HepG2 (cell line): ENCODE measurements around the gene PDK2. TPM values are rescaled to one million over a fixed set of nuclear protein-coding genes. Genes with fewer than 3 reads are reported as not detected.

Source experiments
- ARID2 ChIP-seq: sonication (generic); formaldehyde crosslinking; IDR thresholded peaks from 2 replicates; pipeline ENCODE4 v1.8.1; 2022; ENCODE audit warnings: mild to moderate bottlenecking, missing genetic modification reagents, borderline replicate concordance
- CHD4 ChIP-seq: fragments of 200-600 bp; sonication (generic); IDR thresholded peaks from 2 replicates; pipeline ENCODE4 v1.7.0; 2017; ENCODE audit warnings: mild to moderate bottlenecking, low read length, borderline replicate concordance
- GPN1 ChIP-seq: sonication (generic); formaldehyde crosslinking; IDR thresholded peaks from 2 replicates; pipeline ENCODE4 v1.5.1; 2020; ENCODE audit warnings: missing genetic modification reagents, borderline replicate concordance
- HDAC1 ChIP-seq: sonication (generic); formaldehyde crosslinking; IDR thresholded peaks from 2 replicates; pipeline ENCODE4 v1.5.1; 2020; ENCODE audit warnings: mild to moderate bottlenecking, missing genetic modification reagents
- HDAC2 ChIP-seq: sonication (generic); formaldehyde crosslinking; IDR thresholded peaks from 2 replicates; pipeline ENCODE4 v1.4.0; 2020; ENCODE audit warnings: missing genetic modification reagents
- MAFG ChIP-seq: sonication (generic); formaldehyde crosslinking; IDR thresholded peaks from 2 replicates; pipeline ENCODE4 v1.5.1; 2020; ENCODE audit warnings: mild to moderate bottlenecking, missing genetic modification reagents
- MEIS1 ChIP-seq: sonication (generic); formaldehyde crosslinking; IDR thresholded peaks from 2 replicates; pipeline ENCODE4 v1.9.0; 2021; ENCODE audit warnings: mild to moderate bottlenecking, missing genetic modification reagents, moderate library complexity, borderline replicate concordance
- MXI1 ChIP-seq: IDR thresholded peaks from 3 replicates; pipeline ENCODE4 v1.6.1; 2012; ENCODE audit warnings: low read depth, low read length, inconsistent platforms, borderline replicate concordance
- POLR2AphosphoS5 ChIP-seq: IDR thresholded peaks from 2 replicates; pipeline ENCODE4 v1.6.1; 2012; ENCODE audit warnings: low read depth, low read length
- TBP ChIP-seq: sonication (generic); formaldehyde crosslinking; IDR thresholded peaks from 2 replicates; pipeline ENCODE4 v1.5.0; 2020; ENCODE audit warnings: missing genetic modification reagents
- ZNF17 ChIP-seq: sonication (generic); formaldehyde crosslinking; IDR thresholded peaks from 2 replicates; pipeline ENCODE4 v1.5.0; 2020; ENCODE audit warnings: mild to moderate bottlenecking, missing genetic modification reagents
- ZNF329 ChIP-seq: sonication (generic); formaldehyde crosslinking; IDR thresholded peaks from 2 replicates; pipeline ENCODE4 v1.9.0; 2021; ENCODE audit warnings: low read depth, mild to moderate bottlenecking, missing genetic modification reagents
- ZNF335 ChIP-seq: sonication (generic); formaldehyde crosslinking; IDR thresholded peaks from 2 replicates; pipeline ENCODE4 v1.4.0; 2020; ENCODE audit warnings: missing genetic modification reagents
- ZNF605 ChIP-seq: sonication (generic); formaldehyde crosslinking; IDR thresholded peaks from 2 replicates; pipeline ENCODE4 v1.8.0; 2022; ENCODE audit warnings: mild to moderate bottlenecking, missing genetic modification reagents
- polyA plus RNA-seq, 8 experiments: library from polyadenylated mRNA; depleted of rRNA in 3 of 8; stranded (reverse) in 7 of 8; unstranded in 1 of 8; fragments of >200 nt; fragmentation: Illumina TruSeq in 4 of 8; extraction: Trizol in 4 of 8; gene quantifications; 2 replicates each; pipeline versions ENCODE4 v1.2.1 to v1.2.3, GENCODE V29; 2011 to 2016; ENCODE audit warnings: low read depth in 4 of 8, missing spikeins in 1 of 8, mixed read lengths in 1 of 8; ENCODE audit not compliant: insufficient read depth in 1 of 8
- total RNA-seq, 5 experiments: library from RNA; depleted of rRNA; stranded (reverse); fragments of >200 nt; fragmentation: Illumina TruSeq; extraction: Trizol; gene quantifications; 2 replicates each; pipeline ENCODE4 v1.2.3, GENCODE V29; 2016; ENCODE audit warnings: low read depth in 1 of 5
- TF ChIP-seq, protein P1 (sequence below): sonication (generic); formaldehyde crosslinking; IDR thresholded peaks from 2 replicates; pipeline ENCODE4 v1.9.0; 2021; ENCODE audit warnings: mild to moderate bottlenecking, missing genetic modification reagents
- TF ChIP-seq, protein P2 (sequence below): sonication (generic); formaldehyde crosslinking; IDR thresholded peaks from 2 replicates; pipeline ENCODE4 v1.8.0; 2022; ENCODE audit warnings: mild to moderate bottlenecking, missing genetic modification reagents, moderate library complexity
- TF ChIP-seq, protein P3 (sequence below): sonication (generic); formaldehyde crosslinking; IDR thresholded peaks from 2 replicates; pipeline ENCODE4 v1.8.0; 2022; ENCODE audit warnings: mild to moderate bottlenecking, missing genetic modification reagents
- TF ChIP-seq, protein P4 (sequence below): sonication (generic); formaldehyde crosslinking; IDR thresholded peaks from 2 replicates; pipeline ENCODE4 v1.4.0; 2020; ENCODE audit warnings: missing genetic modification reagents

PDK2 gene
- total and polyA plus RNA-seq, 2 of the 13 experiments (the other 11 are each of a cell fraction or from before 2014, with no cell fraction given), result 18.5 to 59.7 TPM

DNA sequence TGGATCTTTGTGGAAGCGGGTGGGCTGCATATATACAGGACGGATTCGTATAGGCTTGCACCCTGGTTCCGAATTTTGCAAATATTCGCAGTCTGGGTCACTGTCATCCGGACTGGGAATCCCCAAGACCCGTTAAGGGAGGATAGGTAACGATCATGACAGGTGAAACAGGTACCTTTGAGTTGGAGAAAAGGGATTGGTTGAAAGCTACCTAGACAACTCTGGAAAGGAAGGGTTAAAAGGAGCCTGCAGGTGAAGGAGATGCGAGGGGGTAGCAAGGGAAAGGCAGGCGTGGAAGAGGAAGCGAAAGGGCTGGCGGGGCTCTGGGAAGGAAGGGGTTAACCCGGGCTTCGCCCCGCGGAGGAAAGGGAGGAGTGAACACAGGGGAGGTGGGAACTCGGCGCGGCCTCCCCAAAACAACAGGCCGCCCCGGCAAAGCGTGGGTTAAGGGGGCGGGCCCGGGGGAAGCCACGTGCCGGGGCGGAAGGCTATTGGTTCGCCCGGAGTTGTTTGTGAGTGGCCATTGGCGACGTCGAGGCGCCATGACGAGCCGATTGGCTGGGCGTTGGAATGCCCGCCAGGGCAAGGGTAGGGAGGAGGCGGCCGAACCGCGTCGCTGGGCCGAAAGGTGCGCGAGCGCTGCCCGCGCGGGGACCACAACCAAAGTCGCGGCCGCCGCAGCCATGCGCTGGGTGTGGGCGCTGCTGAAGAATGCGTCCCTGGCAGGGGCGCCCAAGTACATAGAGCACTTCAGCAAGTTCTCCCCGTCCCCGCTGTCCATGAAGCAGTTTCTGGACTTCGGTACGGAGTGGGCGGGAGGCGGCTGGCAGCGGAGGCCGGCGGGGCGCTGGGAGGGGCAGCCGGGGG is at the start of gene PDK2 (continued):
- TF ChIP-seq TBP (no peak), MXI1 (peak; percentile 74; the same call in 1 of the 3 replicates), HDAC2 (peak; percentile 63), ZNF605 (CRISPR knock-in tag) (peak; percentile 44; the same call in 1 of the 2 replicates), GPN1 (peak; percentile 70; the same call in 1 of the 2 replicates), MEIS1 (CRISPR knock-in tag) (peak; percentile 47), ZNF329 (CRISPR knock-in tag) (no peak), MAFG (CRISPR knock-in tag) (no peak), POLR2AphosphoS5 (peak; percentile 56), ZNF335 (CRISPR knock-in tag) (peak; percentile 45; the same call in 1 of the 2 replicates), ZNF17 (no peak), CHD4 (peak; percentile 72; the same call in 1 of the 2 replicates), ARID2 (CRISPR knock-in tag) (peak; percentile 93), HDAC1 (CRISPR knock-in tag) (peak; percentile 78)
- TF ChIP-seq, protein P1, sequence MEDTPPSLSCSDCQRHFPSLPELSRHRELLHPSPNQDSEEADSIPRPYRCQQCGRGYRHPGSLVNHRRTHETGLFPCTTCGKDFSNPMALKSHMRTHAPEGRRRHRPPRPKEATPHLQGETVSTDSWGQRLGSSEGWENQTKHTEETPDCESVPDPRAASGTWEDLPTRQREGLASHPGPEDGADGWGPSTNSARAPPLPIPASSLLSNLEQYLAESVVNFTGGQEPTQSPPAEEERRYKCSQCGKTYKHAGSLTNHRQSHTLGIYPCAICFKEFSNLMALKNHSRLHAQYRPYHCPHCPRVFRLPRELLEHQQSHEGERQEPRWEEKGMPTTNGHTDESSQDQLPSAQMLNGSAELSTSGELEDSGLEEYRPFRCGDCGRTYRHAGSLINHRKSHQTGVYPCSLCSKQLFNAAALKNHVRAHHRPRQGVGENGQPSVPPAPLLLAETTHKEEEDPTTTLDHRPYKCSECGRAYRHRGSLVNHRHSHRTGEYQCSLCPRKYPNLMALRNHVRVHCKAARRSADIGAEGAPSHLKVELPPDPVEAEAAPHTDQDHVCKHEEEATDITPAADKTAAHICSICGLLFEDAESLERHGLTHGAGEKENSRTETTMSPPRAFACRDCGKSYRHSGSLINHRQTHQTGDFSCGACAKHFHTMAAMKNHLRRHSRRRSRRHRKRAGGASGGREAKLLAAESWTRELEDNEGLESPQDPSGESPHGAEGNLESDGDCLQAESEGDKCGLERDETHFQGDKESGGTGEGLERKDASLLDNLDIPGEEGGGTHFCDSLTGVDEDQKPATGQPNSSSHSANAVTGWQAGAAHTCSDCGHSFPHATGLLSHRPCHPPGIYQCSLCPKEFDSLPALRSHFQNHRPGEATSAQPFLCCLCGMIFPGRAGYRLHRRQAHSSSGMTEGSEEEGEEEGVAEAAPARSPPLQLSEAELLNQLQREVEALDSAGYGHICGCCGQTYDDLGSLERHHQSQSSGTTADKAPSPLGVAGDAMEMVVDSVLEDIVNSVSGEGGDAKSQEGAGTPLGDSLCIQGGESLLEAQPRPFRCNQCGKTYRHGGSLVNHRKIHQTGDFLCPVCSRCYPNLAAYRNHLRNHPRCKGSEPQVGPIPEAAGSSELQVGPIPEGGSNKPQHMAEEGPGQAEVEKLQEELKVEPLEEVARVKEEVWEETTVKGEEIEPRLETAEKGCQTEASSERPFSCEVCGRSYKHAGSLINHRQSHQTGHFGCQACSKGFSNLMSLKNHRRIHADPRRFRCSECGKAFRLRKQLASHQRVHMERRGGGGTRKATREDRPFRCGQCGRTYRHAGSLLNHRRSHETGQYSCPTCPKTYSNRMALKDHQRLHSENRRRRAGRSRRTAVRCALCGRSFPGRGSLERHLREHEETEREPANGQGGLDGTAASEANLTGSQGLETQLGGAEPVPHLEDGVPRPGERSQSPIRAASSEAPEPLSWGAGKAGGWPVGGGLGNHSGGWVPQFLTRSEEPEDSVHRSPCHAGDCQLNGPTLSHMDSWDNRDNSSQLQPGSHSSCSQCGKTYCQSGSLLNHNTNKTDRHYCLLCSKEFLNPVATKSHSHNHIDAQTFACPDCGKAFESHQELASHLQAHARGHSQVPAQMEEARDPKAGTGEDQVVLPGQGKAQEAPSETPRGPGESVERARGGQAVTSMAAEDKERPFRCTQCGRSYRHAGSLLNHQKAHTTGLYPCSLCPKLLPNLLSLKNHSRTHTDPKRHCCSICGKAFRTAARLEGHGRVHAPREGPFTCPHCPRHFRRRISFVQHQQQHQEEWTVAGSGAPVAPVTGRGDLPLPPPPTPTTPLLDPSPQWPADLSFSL (CRISPR knock-in tag), result no peak
- TF ChIP-seq, protein P2, sequence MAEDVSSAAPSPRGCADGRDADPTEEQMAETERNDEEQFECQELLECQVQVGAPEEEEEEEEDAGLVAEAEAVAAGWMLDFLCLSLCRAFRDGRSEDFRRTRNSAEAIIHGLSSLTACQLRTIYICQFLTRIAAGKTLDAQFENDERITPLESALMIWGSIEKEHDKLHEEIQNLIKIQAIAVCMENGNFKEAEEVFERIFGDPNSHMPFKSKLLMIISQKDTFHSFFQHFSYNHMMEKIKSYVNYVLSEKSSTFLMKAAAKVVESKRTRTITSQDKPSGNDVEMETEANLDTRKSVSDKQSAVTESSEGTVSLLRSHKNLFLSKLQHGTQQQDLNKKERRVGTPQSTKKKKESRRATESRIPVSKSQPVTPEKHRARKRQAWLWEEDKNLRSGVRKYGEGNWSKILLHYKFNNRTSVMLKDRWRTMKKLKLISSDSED, result 0 out of 2 replicates have a peak, but pooled peaks have one; percentile 60
- TF ChIP-seq, protein P3, sequence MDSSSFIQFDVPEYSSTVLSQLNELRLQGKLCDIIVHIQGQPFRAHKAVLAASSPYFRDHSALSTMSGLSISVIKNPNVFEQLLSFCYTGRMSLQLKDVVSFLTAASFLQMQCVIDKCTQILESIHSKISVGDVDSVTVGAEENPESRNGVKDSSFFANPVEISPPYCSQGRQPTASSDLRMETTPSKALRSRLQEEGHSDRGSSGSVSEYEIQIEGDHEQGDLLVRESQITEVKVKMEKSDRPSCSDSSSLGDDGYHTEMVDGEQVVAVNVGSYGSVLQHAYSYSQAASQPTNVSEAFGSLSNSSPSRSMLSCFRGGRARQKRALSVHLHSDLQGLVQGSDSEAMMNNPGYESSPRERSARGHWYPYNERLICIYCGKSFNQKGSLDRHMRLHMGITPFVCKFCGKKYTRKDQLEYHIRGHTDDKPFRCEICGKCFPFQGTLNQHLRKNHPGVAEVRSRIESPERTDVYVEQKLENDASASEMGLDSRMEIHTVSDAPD (CRISPR knock-in tag), result no peak; the same call in 1 of the 2 replicates
- TF ChIP-seq, protein P4, sequence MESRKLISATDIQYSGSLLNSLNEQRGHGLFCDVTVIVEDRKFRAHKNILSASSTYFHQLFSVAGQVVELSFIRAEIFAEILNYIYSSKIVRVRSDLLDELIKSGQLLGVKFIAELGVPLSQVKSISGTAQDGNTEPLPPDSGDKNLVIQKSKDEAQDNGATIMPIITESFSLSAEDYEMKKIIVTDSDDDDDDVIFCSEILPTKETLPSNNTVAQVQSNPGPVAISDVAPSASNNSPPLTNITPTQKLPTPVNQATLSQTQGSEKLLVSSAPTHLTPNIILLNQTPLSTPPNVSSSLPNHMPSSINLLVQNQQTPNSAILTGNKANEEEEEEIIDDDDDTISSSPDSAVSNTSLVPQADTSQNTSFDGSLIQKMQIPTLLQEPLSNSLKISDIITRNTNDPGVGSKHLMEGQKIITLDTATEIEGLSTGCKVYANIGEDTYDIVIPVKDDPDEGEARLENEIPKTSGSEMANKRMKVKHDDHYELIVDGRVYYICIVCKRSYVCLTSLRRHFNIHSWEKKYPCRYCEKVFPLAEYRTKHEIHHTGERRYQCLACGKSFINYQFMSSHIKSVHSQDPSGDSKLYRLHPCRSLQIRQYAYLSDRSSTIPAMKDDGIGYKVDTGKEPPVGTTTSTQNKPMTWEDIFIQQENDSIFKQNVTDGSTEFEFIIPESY (CRISPR knock-in tag), result no peak
